Measurements from ENCODE around the gene PAXIP1.

Gene PAXIP1

GRCh38 chr7:154977250-154977649 is 25.7 kb downstream of the PAXIP1 start:
- TF ChIP-seq, protein P1, sequence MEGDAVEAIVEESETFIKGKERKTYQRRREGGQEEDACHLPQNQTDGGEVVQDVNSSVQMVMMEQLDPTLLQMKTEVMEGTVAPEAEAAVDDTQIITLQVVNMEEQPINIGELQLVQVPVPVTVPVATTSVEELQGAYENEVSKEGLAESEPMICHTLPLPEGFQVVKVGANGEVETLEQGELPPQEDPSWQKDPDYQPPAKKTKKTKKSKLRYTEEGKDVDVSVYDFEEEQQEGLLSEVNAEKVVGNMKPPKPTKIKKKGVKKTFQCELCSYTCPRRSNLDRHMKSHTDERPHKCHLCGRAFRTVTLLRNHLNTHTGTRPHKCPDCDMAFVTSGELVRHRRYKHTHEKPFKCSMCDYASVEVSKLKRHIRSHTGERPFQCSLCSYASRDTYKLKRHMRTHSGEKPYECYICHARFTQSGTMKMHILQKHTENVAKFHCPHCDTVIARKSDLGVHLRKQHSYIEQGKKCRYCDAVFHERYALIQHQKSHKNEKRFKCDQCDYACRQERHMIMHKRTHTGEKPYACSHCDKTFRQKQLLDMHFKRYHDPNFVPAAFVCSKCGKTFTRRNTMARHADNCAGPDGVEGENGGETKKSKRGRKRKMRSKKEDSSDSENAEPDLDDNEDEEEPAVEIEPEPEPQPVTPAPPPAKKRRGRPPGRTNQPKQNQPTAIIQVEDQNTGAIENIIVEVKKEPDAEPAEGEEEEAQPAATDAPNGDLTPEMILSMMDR (IDR thresholded peaks at IDR 0.05) = no peak
- no peak overlapping the region for H3K9ac ChIP-seq
- peaks cover 6% of the 10 kb centered on the region for H3K79me2 ChIP-seq
- H3K4me3 ChIP-seq (ENCODE audit: low read depth, low read length) = no peak overlapping the region
- H3K4me2 ChIP-seq (ENCODE audit: low read length) = no peak overlapping the region
- no peaks in the 10 kb centered on the region for H3K4me1 ChIP-seq
- H3K27me3 ChIP-seq (ENCODE audit: control insufficient read depth, insufficient read depth, low read length) = no peaks in the 10 kb centered on the region
- no peaks in the 10 kb centered on the region for H3K36me3 ChIP-seq (ENCODE audit: control insufficient read depth, insufficient read depth, low read length)
- H3K9me3 ChIP-seq (ENCODE audit: control insufficient read depth, low read length) = no peaks in the 10 kb centered on the region
- no peak overlapping the region for H3K27ac ChIP-seq
- no peak overlapping the region for H2AFZ ChIP-seq

GRCh38 chr7:154976844-154977243 is 26.1 kb downstream of the PAXIP1 start:
- H3K36me3 ChIP-seq (ENCODE audit: control insufficient read depth, insufficient read depth, low read length) = no peaks in the 10 kb centered on the region
- no peak overlapping the region for H3K4me3 ChIP-seq (ENCODE audit: low read depth, low read length)
- no peak overlapping the region for H3K4me2 ChIP-seq (ENCODE audit: low read length)
- H3K27ac ChIP-seq = no peak overlapping the region
- H2AFZ ChIP-seq = no peak overlapping the region
- TF ChIP-seq, protein P1 (IDR thresholded peaks at IDR 0.05) = no peak
- H3K4me1 ChIP-seq = no peaks in the 10 kb centered on the region
- H3K9ac ChIP-seq = no peak overlapping the region
- no peaks in the 10 kb centered on the region for H3K9me3 ChIP-seq (ENCODE audit: control insufficient read depth, low read length)
- no peaks in the 10 kb centered on the region for H3K27me3 ChIP-seq (ENCODE audit: control insufficient read depth, insufficient read depth, low read length)
- peaks cover 6% of the 10 kb centered on the region for H3K79me2 ChIP-seq

GRCh38 chr7:154975984-154976383 is 26.9 kb downstream of the PAXIP1 start:
- Histone ChIP-seq H3K79me2 (peaks cover 6% of the 10 kb centered on the region), H3K4me1 (no peaks in the 10 kb centered on the region), H3K9ac (no peak overlapping the region), H3K27ac (no peak overlapping the region), H3K4me3 (ENCODE audit: low read depth, low read length) (no peak overlapping the region), H3K27me3 (ENCODE audit: control insufficient read depth, insufficient read depth, low read length) (no peaks in the 10 kb centered on the region), H3K4me2 (ENCODE audit: low read length) (no peak overlapping the region), H2AFZ (no peak overlapping the region), H3K9me3 (ENCODE audit: control insufficient read depth, low read length) (no peaks in the 10 kb centered on the region), H3K36me3 (ENCODE audit: control insufficient read depth, insufficient read depth, low read length) (no peaks in the 10 kb centered on the region)
- TF ChIP-seq, protein P1 (IDR thresholded peaks at IDR 0.05) = no peak

DNA sequence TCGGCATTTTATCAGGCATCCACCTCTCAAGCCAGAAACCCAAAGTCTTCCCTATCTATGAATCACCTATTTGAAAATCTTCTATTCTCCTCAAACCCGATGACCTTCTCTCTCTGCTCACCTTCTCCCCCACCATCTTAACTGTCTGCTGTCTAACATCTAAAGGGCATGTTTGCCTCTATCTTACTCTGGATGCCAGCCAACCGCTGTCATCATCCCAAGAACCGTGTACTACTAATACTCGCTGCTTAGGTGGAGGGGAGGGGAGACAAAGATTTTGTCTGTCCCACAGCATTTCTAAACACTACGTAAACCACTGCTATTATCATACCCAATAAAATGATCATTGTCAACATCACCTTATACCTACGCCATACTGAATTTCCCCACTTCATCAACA is 29.5 kb downstream of the PAXIP1 start:
- Histone ChIP-seq H3K4me2 (ENCODE audit: low read length) (no peak overlapping the region), H3K27me3 (ENCODE audit: control insufficient read depth, insufficient read depth, low read length) (no peaks in the 10 kb centered on the region), H3K27ac (no peak overlapping the region), H3K4me3 (ENCODE audit: low read depth, low read length) (no peak overlapping the region), H3K4me1 (no peaks in the 10 kb centered on the region), H3K36me3 (ENCODE audit: control insufficient read depth, insufficient read depth, low read length) (no peaks in the 10 kb centered on the region), H3K79me2 (peaks cover 6% of the 10 kb centered on the region), H2AFZ (no peak overlapping the region), H3K9me3 (ENCODE audit: control insufficient read depth, low read length) (no peaks in the 10 kb centered on the region), H3K9ac (no peak overlapping the region)
- TF ChIP-seq, protein P1 (IDR thresholded peaks at IDR 0.05) = no peak

DNA sequence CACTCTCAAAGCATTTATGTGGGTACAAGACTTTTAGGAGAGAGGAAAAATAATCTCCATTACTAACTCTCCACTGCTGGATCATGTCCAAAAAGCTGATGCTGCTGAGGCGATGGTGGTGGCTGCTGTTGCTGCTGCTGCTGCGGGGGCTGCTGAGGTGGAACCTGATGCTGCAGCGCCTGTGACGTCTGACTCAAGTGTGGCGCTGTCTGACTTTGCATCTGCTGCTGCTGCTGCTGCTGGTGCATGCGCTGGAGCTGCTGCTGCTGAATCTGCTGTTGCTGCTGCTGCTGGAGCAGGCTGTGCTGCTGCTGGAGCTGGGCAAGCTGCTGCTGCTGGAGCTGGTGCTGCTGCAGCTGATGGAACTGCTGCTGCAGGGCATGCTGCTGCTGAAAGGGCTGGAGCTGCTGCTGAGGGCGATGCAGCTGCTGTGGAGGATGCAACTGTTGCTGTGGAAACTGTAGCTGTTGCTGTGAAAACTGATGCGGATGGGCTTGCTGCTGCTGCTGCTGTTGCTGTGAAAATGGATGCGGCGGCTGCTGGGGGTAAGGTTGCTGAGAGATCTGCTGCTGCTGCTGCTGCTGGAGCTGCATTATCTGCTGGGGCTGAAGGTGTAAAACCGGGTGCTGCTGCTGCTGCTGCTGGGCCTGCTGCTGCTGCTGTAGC is 34.5 kb downstream of the PAXIP1 start:
- Histone ChIP-seq H3K36me3 (ENCODE audit: control insufficient read depth, insufficient read depth, low read length) (no peaks in the 10 kb centered on the region), H3K4me2 (ENCODE audit: low read length) (no peak overlapping the region), H3K27me3 (ENCODE audit: control insufficient read depth, insufficient read depth, low read length) (no peaks in the 10 kb centered on the region), H3K4me3 (ENCODE audit: low read depth, low read length) (no peak overlapping the region), H3K9me3 (ENCODE audit: control insufficient read depth, low read length) (no peaks in the 10 kb centered on the region), H3K79me2 (peaks cover 2% of the 10 kb centered on the region), H3K9ac (no peak overlapping the region), H3K27ac (no peak overlapping the region), H2AFZ (no peak overlapping the region), H3K4me1 (no peaks in the 10 kb centered on the region)
- TF ChIP-seq, protein P1 (IDR thresholded peaks at IDR 0.05) = no peak
